ENCODE data around the gene LUZP1.

DNA sequence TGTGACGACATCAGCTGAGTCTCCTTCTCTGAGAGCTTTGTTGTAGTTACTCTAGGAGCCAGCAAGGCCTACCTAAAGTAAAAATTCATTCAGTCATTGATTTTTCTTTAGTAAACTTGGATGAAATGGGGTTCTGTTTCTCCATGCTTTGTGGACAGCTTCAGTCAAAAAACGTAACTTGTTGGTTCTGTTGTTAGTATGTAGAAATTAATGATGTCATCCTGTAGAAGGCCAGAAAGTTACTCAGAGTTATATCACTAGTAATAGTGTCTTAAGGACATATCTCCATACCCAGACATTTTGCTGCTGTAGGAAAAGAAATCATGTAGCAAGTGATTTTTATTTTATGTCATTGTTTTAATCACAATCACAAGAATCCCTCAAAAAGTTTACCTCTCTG lies 106.4 kb downstream of the LUZP1 start:
- TF ChIP-seq POLR2A (IDR thresholded peaks at IDR 0.05; ENCODE audit: low read depth, low read length) (no peak), TAF1 (IDR thresholded peaks at IDR 0.05; ENCODE audit: borderline replicate concordance, low read depth, low read length) (no peak), POLR2AphosphoS5 (IDR thresholded peaks at IDR 0.05; ENCODE audit: low read depth, low read length) (no peak)

Data from GM12892 (cell line).